Peyer's patch (tissue), 4 donors: ENCODE data around the gene CPED1. TPM values are rescaled to one million over a fixed set of nuclear protein-coding genes. Genes with fewer than 3 reads are reported as not detected.
"Not testable (repeated sequence)": the region's sequence is repeated elsewhere in the genome, so short reads cannot be mapped to it uniquely, and the experiment has no call there.

Source experiments
- DNase-seq, 3 donors: peaks; one replicate each; pipeline ENCODE4 v3.0.0-alpha.2; 2017 to 2019
- H3K27ac ChIP-seq, 4 donors: fragments of 200-600 bp; sonication (generic); one replicate each; pipeline ENCODE4 v1.5.1; 2016 to 2019
- H3K27me3 ChIP-seq, 2 donors: fragments of 200-600 bp; sonication (generic); one replicate each; pipeline ENCODE4 v1.5.1; 2019
- H3K36me3 ChIP-seq, 3 donors: fragments of 200-600 bp; sonication (generic); one replicate each; pipeline ENCODE4 v1.5.1; 2016 to 2019
- H3K4me1 ChIP-seq, 4 donors: fragments of 200-600 bp; sonication (generic); one replicate each; pipeline ENCODE4 v1.5.1; 2016 to 2019
- H3K4me3 ChIP-seq, 4 donors: fragments of 200-600 bp; sonication (generic); 1 replicate in 3 of 4; 2 replicates in 1 of 4; pipeline ENCODE4 v1.5.1; 2016 to 2019; ENCODE audit warnings: mild to moderate bottlenecking in 1 of 4
- H3K9me3 ChIP-seq, 4 donors: fragments of 200-600 bp; sonication (generic); one replicate each; pipeline ENCODE4 v1.5.1; 2016 to 2019; ENCODE audit warnings: mild to moderate bottlenecking in 1 of 4
- POLR2A ChIP-seq, 2 donors: fragments of 450-650 bp; IDR thresholded peaks; one replicate each; pipeline ENCODE4 v1.5.1; 2017; ENCODE audit warnings: antibody characterized with exemption in 2 of 2, mild to moderate bottlenecking in 2 of 2, moderate library complexity in 2 of 2
- total RNA-seq, 4 donors: library from RNA; depleted of rRNA; stranded (reverse); fragments of >200 nt; gene quantifications; one replicate each; pipeline ENCODE4 v1.1.0, GENCODE V29; 2016
- TF ChIP-seq, protein P1 (sequence below), 6 experiments: fragments of 450-650 bp in 4 of 6; fragments of 200-600 bp in 2 of 6; sonication (generic) in 1 of 6; IDR thresholded peaks; one replicate each; pipeline ENCODE4 v1.5.1; 2017 to 2019; ENCODE audit warnings: antibody characterized with exemption in 6 of 6, mild to moderate bottlenecking in 3 of 6, moderate library complexity in 1 of 6

The CPED1 gene
- total RNA-seq, 4 donors from 2014 or later = 4.4 to 50.3 (median 8.5) TPM

DNA sequence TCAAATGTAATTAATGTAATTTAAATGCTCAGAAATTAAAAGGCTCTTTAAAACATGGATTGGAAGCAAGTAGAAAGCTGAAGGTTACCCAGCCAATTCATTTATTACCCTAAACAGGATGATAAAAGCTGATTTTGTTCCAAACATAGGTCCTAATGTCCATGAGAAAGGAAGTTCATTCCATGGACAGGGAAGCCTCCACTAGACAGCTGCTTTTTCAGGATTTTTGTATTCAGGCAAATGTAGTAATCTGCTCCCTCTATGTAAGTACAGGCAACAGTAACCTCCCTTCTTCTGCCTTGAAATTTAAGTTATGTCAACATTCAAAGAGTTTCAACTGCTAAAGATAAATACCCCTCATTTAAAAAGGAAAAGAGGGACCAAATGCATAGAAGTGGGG, 217.3 kb downstream of the CPED1 start:
- peaks cover 0 to under 1% (median 0%) of the 10 kb centered on the region in 4 donors for H3K4me1 ChIP-seq
- H3K36me3 ChIP-seq = no peaks in the 10 kb centered on the region
- no peaks in the 10 kb centered on the region for H3K27me3 ChIP-seq
- DNase-seq = no peak
- TF ChIP-seq, protein P1, sequence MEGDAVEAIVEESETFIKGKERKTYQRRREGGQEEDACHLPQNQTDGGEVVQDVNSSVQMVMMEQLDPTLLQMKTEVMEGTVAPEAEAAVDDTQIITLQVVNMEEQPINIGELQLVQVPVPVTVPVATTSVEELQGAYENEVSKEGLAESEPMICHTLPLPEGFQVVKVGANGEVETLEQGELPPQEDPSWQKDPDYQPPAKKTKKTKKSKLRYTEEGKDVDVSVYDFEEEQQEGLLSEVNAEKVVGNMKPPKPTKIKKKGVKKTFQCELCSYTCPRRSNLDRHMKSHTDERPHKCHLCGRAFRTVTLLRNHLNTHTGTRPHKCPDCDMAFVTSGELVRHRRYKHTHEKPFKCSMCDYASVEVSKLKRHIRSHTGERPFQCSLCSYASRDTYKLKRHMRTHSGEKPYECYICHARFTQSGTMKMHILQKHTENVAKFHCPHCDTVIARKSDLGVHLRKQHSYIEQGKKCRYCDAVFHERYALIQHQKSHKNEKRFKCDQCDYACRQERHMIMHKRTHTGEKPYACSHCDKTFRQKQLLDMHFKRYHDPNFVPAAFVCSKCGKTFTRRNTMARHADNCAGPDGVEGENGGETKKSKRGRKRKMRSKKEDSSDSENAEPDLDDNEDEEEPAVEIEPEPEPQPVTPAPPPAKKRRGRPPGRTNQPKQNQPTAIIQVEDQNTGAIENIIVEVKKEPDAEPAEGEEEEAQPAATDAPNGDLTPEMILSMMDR (IDR thresholded peaks at IDR 0.05) = no peak
- TF ChIP-seq POLR2A (IDR thresholded peaks at IDR 0.05) = no peak
- no peak overlapping the region for H3K27ac ChIP-seq
- no peaks in the 10 kb centered on the region for H3K9me3 ChIP-seq
- H3K4me3 ChIP-seq = no peak overlapping the region

DNA sequence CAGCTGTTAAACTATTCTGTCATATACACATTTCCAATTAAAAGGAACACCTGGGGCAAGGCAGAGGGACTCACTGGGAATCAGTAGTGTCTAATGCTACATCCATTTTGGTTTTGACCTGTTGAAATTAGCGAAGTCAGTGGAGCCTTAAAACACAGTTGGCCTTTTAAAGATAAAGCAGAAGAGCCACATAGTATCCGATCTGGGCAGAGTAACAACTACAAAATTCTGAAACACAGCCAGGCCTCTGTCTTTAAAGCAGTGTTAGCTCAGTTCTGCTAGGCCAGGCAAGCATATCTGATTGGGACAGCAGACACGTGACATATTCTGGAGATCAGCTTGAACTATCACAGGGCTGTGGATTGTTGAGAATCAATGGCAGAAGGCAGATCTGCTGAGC, 222.7 kb downstream of the CPED1 start:
- Histone ChIP-seq H3K27me3 (no peaks in the 10 kb centered on the region), H3K36me3 (no peaks in the 10 kb centered on the region), H3K27ac (no peak overlapping the region), H3K4me1 (no peaks in the 10 kb centered on the region), H3K4me3 (no peak overlapping the region), H3K9me3 (no peaks in the 10 kb centered on the region)
- no peak for DNase-seq
- TF ChIP-seq, protein P1 (IDR thresholded peaks at IDR 0.05) = no peak
- TF ChIP-seq POLR2A (IDR thresholded peaks at IDR 0.05) = no peak

DNA sequence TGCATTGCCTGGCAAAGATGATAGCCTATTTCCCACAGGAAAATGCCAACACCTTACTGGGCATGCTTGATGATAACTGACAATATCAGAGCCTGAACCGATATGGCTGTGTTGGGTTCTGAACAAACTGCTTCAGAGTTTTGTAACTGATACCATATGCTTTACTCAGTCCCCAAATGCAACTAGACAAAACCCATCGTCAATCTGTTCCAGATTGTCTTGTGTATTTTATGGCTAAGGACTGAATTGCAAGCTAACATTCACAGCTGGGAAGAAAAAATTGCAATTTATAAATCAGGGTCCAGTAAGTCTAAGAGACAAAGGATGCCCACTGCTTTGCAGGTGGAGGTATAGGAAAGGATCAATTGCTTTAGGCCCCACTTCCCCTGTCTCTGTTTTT, 223.5 kb downstream of the CPED1 start:
- DNase-seq = no peak
- Histone ChIP-seq H3K9me3 (no peaks in the 10 kb centered on the region), H3K4me3 (no peak overlapping the region), H3K27ac (no peak overlapping the region), H3K36me3 (no peaks in the 10 kb centered on the region), H3K4me1 (no peaks in the 10 kb centered on the region), H3K27me3 (no peaks in the 10 kb centered on the region)
- TF ChIP-seq, protein P1 (IDR thresholded peaks at IDR 0.05) = no peak
- no peak for TF ChIP-seq POLR2A (IDR thresholded peaks at IDR 0.05)

DNA sequence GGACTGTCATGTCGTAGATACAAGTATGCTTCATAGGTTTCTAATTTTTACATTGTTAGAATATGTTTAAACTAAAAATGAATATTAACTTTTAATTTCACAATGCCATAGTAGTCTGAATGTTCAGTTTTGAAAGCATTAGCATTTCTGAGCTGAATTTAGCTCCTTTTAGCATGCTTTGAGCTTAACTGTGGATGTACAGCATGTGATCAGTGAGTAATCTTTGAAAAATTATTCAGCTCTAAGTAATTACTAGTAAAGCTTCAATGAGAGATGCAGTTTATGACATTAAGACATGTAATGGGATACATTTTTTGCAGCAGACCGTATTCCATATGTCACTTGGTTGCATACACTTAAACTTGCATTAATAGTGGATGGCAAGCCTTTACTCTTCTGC, 226.1 kb downstream of the CPED1 start:
- Histone ChIP-seq H3K4me1 (no peaks in the 10 kb centered on the region), H3K9me3 (no peaks in the 10 kb centered on the region), H3K27ac (no peak overlapping the region), H3K4me3 (no peak overlapping the region), H3K27me3 (no peaks in the 10 kb centered on the region), H3K36me3 (no peaks in the 10 kb centered on the region)
- no peak for TF ChIP-seq POLR2A (IDR thresholded peaks at IDR 0.05)
- TF ChIP-seq, protein P1 (IDR thresholded peaks at IDR 0.05) = no peak
- DNase-seq = no peak

DNA sequence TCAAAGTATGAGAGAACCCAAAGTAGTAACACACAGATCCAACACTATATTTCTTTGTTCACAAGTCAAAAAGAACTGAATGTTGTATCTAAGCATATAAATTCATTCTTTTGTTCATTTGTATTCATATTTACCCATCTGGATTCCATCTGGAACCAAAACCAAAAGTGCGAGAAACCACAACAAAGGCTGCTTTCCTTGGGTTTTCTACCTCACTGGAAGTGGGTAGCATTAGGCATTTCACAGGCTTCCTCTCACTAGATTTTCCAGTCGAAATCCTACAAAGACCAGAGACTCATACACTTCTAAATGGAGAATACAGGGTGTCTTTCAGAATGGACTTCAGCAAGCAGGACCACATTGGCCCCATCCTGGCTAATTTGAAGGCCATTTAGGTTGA, 230.5 kb downstream of the CPED1 start:
- H3K4me3 ChIP-seq = no peak overlapping the region
- no peaks in the 10 kb centered on the region for H3K36me3 ChIP-seq
- TF ChIP-seq, protein P1 (IDR thresholded peaks at IDR 0.05) = no peak
- TF ChIP-seq POLR2A (IDR thresholded peaks at IDR 0.05) = no peak
- DNase-seq = no peak
- no peaks in the 10 kb centered on the region for H3K9me3 ChIP-seq
- no peaks in the 10 kb centered on the region for H3K4me1 ChIP-seq
- no peak overlapping the region for H3K27ac ChIP-seq
- H3K27me3 ChIP-seq = no peaks in the 10 kb centered on the region

DNA sequence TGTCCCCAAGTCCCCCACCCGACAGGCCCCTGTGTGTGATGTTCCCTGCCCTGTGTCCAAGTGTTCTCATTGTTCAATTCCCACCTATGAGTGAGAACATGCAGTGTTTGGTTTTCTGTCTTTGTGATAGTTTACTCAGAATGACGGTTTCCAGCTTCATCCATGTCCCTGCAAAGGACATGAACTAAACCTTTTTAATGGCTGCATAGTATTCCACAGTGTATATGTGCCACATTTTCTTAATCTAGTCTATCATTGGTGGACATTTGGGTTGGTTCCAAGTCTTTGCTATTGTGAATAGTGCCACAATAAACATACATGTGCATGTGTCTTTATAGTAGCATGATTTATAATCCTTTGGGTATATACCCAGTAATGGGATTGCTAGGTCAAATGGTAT, 232.6 kb downstream of the CPED1 start:
- not testable (repeated sequence) for DNase-seq, H3K27me3 ChIP-seq, H3K27ac ChIP-seq, H3K4me1 ChIP-seq, H3K36me3 ChIP-seq, H3K9me3 ChIP-seq, H3K4me3 ChIP-seq
